Suppressor macrophage treated with lipopolysaccharide for 4 hours (primary cell): Measurements from ENCODE around the gene SLC52A3.
"Not testable (repeated sequence)": the region's sequence is repeated elsewhere in the genome, so short reads cannot be mapped to it uniquely, and the experiment has no call there.

ENCODE experiments used
- DNase-seq: peaks from one replicate; pipeline ENCODE4 v3.0.0-alpha.2; 2020

The SLC52A3 gene

DNA sequence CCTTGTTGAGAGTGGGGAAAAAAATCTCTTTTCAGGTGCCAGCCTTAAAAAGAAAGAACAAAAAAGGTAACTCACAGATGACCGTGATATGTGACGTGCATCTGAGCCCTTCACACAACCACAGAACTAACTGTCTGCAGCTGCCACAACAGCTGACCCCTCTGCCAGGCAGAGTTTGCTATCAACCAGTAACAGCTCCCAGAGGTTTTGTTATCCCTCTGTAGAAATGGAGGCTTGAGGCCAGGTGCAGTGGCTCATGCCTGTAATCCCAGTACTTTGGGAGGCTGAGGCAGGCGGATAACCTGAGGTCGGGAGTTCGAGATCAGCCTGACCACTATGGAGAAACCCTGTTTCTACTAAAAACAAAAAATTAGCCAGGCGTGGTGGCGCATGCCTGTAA is 42.8 kb downstream of the SLC52A3 start:
- no peak for DNase-seq

DNA sequence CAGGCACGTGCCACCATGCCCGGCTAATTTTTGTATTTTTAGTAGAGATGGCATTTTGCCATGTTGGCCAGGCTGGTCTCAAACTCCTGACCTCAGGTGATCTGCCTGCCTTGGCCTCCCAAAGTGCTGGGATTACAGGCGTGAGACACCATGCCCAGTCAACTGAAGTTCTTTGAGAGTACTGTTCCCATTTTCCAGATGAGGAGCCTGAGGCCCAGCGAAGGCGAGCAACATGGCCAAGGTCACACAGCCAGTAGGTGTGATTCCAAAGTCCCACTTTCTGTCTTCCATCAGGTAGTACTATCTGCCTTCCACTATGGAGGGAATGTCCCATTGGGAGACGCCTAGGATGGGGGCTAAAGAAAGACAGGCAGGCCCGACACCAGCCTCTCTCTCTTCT is 43.5 kb downstream of the SLC52A3 start:
- DNase-seq = not testable (repeated sequence)

DNA sequence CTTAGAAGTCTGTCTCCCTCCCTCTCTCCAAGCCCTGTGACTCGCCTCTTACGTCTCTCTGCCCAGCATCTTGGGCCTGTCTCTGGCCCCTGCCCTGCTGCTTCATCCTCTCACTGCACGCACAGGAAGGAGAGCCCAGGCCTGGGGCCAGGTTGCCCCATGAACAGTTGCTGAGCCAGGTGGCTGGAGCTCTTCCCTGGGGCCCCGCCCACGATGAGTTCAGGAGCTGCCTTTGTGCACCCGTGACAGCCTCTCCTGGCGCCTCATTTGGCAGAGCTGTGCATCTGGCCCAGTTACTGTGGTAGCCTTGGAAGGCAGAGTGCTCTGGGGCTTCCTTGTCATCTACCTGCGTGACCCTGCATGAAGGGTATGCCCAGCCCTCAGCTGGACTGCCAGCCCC is 44.5 kb downstream of the SLC52A3 start:
- DNase-seq = no peak

DNA sequence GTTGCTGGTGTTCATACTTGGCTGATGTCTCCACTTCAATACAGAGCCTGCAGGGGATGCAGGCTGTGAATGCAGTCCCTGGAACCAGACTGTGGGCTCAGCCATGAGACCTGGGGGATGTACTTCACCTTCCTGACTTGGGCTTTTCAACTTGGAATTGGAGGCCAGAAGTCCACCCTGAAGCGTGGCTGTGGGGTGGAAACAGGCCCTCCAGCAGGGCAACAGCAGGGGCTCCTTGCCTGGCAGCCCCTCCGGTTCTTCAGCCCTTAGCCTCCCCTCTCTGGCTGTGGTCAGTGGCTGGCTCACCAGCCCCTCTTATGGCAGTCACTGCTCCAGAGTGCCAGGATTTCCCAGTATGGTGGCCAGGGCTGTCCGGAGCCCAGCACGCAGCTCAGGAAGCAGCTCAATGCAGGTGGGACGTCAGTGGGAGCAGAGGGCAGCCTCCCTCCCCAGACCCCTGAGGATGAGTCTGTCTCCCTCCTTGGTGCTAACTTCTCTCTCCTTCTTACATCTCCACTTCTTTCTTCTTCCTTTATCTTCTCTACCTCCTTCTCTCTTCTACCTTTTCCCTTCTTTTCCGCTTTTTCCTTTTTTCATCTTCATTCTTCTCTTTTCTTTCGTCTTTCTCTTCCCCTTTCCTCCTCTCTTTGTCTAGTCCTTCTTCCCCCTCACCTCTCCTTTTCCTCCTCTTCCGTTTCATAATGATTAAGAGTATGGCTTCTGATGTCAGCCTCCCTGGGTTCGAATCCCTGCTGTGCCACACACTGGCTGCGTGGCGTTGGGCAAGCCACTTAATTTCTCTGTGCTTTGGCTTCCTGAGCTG is 45.3 kb downstream of the SLC52A3 start:
- no peak for DNase-seq

DNA sequence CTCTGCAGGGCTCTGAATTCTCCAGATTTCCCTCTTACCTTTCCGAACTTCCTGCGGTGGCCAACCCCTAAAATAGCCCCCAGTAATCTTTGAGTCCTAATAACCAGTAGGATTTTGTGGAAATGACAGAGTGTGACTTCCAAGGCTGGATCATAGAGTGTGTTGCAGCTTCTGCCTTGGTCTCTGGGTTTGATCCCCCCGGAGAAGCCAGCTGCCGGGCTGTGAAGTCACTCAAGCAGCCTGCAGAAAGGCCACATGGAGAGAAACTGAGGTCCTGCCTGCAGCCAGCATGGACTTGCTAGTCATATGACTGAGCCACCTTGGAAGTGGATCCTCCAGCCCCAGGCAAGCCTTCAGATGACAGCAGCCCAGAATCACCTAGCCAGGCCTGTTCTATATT is 46.4 kb downstream of the SLC52A3 start:
- no peak for DNase-seq

DNA sequence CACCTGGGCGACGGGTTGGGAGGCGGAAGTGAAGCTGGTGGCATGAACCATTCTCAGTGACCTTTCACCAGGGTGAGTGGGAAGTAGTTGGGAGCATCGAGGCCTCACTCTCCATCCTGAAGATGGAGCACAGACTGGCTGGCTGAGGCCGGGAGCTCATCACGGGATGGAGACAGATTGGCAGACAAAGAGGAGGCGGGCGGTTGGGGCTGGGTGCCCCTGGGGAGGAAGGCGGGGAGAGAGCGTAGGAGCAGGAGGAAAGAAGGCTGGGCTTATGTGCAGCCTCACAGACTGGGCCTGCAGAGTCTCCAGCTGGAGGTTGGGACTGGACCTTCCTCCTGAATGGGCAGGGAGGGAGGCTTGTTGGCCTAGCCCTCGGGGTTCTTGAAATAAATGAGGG is 48.5 kb downstream of the SLC52A3 start:
- no peak for DNase-seq

DNA sequence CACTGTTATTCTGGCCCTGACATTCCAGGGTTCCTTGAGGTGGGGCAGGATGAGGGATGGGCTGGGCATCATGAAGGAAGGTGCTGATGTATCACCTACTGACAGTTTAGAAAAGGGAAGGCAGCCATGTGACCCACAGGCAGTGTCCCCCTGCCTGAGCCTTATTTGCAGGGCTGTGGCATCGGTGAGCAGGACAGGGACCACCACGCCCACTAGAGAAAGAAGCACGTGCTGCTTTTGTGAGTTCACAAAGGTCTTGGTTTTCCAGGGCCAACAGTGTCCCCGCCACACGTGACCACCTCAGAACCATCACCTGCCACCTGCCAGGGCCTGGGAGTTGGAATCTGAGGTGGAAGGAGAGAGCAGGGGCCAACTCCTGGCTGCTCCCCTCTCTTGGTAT is 49.2 kb downstream of the SLC52A3 start:
- no peak for DNase-seq

DNA sequence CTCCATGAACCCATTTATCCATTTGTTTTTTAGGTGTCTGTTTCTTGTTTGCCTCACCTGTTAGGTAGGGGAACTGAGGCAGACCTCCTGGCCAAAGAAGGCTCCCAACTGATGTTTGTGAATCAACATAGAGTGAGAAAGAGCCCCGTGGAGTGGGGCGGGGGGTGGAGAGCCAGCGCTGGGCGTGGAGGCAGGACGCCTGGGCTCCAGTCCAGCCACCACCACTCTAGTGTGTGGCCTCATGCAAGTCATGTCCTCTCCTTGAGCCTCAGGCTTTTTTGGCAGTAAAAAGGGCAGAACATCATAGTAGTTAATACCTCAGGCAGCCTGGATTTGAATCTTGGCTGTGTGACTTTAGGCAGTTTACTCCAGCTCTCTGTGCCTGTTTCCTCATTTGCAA is 50.5 kb downstream of the SLC52A3 start:
- no peak for DNase-seq

DNA sequence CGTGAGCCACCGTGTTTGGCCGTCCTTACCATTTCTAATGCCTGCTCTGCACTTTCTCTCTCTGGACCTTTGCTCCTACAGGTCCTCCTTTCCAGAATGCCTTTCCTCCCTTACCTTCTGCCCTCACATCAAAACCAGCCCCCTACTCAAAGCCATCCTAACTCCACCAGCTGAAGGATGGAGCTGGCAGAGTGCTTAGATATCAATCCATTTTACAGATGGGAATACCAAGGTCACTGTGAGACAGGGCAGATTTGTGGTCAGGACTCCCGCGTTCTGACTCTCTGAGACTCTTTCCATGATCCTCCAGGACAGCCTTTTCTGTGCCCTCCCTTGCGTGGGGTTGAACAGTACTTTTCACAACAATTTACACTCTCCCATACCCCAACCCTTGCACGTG is 51.0 kb downstream of the SLC52A3 start:
- DNase-seq = no peak

DNA sequence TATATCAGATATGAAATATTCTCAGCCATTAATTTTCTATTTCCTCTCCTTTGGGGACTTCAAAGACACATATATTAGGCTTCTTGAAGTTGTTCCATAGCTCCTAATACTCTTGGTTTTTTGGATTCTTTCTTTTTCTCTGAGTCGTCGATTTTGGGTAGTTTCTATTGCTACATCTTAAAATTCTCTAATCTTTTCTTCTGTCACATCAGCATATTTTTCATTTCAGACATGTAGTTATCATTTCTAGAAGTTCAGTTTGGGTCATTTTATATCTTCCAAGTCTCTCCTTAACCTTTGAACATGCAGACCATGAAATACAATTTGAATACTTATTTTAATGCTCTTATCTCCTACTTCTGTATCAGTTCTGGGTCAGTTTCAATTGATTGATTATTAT is 53.8 kb downstream of the SLC52A3 start:
- DNase-seq = no peak

DNA sequence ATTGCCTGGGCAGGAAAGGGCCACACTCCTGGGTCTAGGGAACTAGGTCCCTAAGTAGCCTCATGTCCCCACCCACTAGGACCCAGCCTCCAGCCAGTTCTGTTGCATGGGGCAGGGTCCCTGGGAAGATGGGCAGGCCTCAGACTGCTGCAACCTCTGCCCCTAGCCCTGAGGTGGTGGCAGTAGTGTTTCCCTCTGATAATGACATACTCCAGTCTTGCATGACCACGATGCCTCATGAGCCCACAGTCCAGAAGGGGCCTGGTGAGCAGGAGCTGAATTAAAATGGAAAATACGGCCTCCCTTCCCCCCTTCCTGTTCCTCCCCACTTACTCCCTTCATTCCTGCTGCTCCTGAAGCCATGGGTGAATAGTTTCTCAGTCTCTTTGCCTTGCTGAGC is 56.7 kb downstream of the SLC52A3 start:
- no peak for DNase-seq

DNA sequence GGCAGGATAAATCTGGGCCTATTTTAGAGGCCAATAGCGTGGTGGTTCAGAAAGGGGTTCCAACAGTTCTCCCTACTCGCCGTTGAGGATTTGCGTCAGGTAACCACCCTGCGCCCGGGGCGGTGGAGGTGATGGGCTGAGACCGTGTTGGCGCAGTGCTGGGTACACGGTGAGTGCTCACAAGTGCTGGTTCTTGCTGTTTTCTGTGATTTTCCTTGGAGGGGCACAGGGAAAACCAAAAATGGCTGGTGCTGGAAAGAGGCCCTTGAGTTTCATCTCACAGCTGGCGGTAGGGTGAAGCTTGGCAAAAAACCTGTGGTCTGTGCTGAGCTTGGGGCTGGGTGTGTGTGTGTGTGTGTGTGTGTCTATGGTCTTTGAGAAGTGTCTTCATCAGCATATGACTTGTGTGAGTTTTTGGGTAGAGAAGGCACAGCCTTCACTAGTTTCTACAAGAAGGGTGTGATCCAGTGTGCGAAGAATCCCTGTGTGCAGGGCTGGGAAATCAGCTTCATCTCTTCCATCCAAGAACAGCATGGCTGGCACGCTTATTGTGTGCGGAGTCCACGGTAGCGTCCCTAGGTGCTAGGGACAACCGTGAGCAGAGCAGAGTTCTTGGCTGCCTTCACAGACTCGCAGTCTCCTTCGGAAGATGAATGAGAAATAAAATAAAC is 57.4 kb downstream of the SLC52A3 start:
- no peak for DNase-seq
